ENCODE data around the gene LZTS3. TPM values are rescaled to one million over a fixed set of nuclear protein-coding genes. Genes with fewer than 3 reads are reported as not detected.

The LZTS3 gene
- total RNA-seq, 1 experiment from 2014 or later = 6.4 TPM

DNA sequence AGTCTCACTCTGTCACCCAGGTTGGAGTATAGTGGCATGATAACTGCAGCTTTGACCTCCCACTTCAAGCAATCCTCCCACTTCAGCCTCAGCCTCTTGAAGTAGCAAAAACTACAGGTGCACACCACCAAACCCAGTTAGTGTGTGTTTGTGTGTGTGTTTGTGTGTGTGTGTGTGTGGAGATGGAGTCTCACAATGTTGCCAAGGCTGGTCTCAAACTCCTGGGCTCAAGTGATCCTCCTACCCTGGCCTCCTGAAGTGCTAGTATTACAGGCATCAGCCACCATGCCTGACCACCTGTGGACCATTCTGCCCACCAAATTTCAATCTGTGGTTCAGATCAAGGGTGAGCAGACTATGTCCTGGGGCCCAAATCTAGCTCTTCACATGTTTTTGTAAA is 22.4 kb downstream of the LZTS3 start:
- Histone ChIP-seq H3K9me2 (replicated peaks; ENCODE audit: low read length) (no peaks in the 10 kb centered on the region), H4K20me1 (ENCODE audit: low read length) (peaks cover 46% of the 10 kb centered on the region), H3K4me1 (ENCODE audit: insufficient read depth, low read length) (no peaks in the 10 kb centered on the region), H3K79me2 (ENCODE audit: low read length) (peaks cover 93% of the 10 kb centered on the region), H3K9ac (ENCODE audit: low read length) (no peak overlapping the region), H3K27ac (ENCODE audit: low read length) (no peak overlapping the region), H2AFZ (ENCODE audit: low read length) (no peak overlapping the region), H3K27me3 (ENCODE audit: low read length) (no peaks in the 10 kb centered on the region), H3K4me2 (ENCODE audit: low read length) (no peak overlapping the region), H3F3A (ENCODE audit: low read length, unreplicated experiment) (no peaks in the 10 kb centered on the region), H3K4me3 (ENCODE audit: low read length) (no peak overlapping the region), H3K9me3 (ENCODE audit: low read length) (no peaks in the 10 kb centered on the region), H3K36me3 (ENCODE audit: low read depth, low read length) (peaks cover 59% of the 10 kb centered on the region)
- ChIA-PET POLR2A (ENCODE audit: unreplicated experiment) (no interaction called here), CTCF (no interaction called here)
- TF ChIP-seq, protein P1, sequence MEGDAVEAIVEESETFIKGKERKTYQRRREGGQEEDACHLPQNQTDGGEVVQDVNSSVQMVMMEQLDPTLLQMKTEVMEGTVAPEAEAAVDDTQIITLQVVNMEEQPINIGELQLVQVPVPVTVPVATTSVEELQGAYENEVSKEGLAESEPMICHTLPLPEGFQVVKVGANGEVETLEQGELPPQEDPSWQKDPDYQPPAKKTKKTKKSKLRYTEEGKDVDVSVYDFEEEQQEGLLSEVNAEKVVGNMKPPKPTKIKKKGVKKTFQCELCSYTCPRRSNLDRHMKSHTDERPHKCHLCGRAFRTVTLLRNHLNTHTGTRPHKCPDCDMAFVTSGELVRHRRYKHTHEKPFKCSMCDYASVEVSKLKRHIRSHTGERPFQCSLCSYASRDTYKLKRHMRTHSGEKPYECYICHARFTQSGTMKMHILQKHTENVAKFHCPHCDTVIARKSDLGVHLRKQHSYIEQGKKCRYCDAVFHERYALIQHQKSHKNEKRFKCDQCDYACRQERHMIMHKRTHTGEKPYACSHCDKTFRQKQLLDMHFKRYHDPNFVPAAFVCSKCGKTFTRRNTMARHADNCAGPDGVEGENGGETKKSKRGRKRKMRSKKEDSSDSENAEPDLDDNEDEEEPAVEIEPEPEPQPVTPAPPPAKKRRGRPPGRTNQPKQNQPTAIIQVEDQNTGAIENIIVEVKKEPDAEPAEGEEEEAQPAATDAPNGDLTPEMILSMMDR (conservative IDR thresholded peaks at IDR 0.05; ENCODE audit: low read depth, low read length) = no peak
- TF ChIP-seq EZH2 (IDR thresholded peaks at IDR 0.05; ENCODE audit: low read length, unreplicated experiment) = no peak
- TF ChIP-seq EZH2phosphoT487 (IDR thresholded peaks at IDR 0.05; ENCODE audit: borderline replicate concordance, low read length) = no peak
- no peak for ATAC-seq
- no TSS peak for BruUV-seq (replicated peaks)
- intact Hi-C loops (cut with micrococcal nuclease) = no loop called here
- no peak for DNase-seq

GRCh38 chr20:3146732-3147341 is 26.5 kb downstream of the LZTS3 start:
- no peak for ATAC-seq
- BruUV-seq (replicated peaks) = TSS peak; percentile 11
- Histone ChIP-seq H3K27ac (ENCODE audit: low read length) (no peak overlapping the region), H3F3A (ENCODE audit: low read length, unreplicated experiment) (no peaks in the 10 kb centered on the region), H3K9me3 (ENCODE audit: low read length) (no peaks in the 10 kb centered on the region), H3K4me1 (ENCODE audit: insufficient read depth, low read length) (no peaks in the 10 kb centered on the region), H2AFZ (ENCODE audit: low read length) (no peak overlapping the region), H3K4me3 (ENCODE audit: low read length) (no peak overlapping the region), H3K36me3 (ENCODE audit: low read depth, low read length) (peaks cover 39% of the 10 kb centered on the region), H3K79me2 (ENCODE audit: low read length) (peaks cover 64% of the 10 kb centered on the region), H4K20me1 (ENCODE audit: low read length) (peaks cover 37% of the 10 kb centered on the region), H3K4me2 (ENCODE audit: low read length) (no peak overlapping the region), H3K9me2 (replicated peaks; ENCODE audit: low read length) (no peaks in the 10 kb centered on the region), H3K27me3 (ENCODE audit: low read length) (no peaks in the 10 kb centered on the region), H3K9ac (ENCODE audit: low read length) (no peak overlapping the region)
- TF ChIP-seq, protein P1 (conservative IDR thresholded peaks at IDR 0.05; ENCODE audit: low read depth, low read length) = no peak
- TF ChIP-seq EZH2phosphoT487 (IDR thresholded peaks at IDR 0.05; ENCODE audit: borderline replicate concordance, low read length) = no peak
- TF ChIP-seq EZH2 (IDR thresholded peaks at IDR 0.05; ENCODE audit: low read length, unreplicated experiment) = no peak
- DNase-seq = no peak
- POLR2A ChIA-PET (ENCODE audit: unreplicated experiment) = no interaction called here
- intact Hi-C loops (cut with micrococcal nuclease) = no loop called here
- CTCF ChIA-PET = no interaction called here

- no peak overlapping the region for H3K27ac ChIP-seq (ENCODE audit: low read length)
- no peak for ATAC-seq
- no peaks in the 10 kb centered on the region for H3K4me1 ChIP-seq (ENCODE audit: insufficient read depth, low read length)
- H3K27me3 ChIP-seq (ENCODE audit: low read length) = no peaks in the 10 kb centered on the region
- no peaks in the 10 kb centered on the region for H3K9me2 ChIP-seq (replicated peaks; ENCODE audit: low read length)
- no peak overlapping the region for H3K9ac ChIP-seq (ENCODE audit: low read length)
- peaks cover 19% of the 10 kb centered on the region for H3K79me2 ChIP-seq (ENCODE audit: low read length)
- H3K4me3 ChIP-seq (ENCODE audit: low read length) = no peak overlapping the region
- no peak overlapping the region for H2AFZ ChIP-seq (ENCODE audit: low read length)
- DNase-seq = no peak
- BruUV-seq (replicated peaks) = no TSS peak
- 0 out of 2 replicates have a peak, but pooled peaks cover 3% of the 10 kb centered on the region for H4K20me1 ChIP-seq (ENCODE audit: low read length)
- CTCF ChIA-PET = no interaction called here
- no peaks in the 10 kb centered on the region for H3K9me3 ChIP-seq (ENCODE audit: low read length)
- H3K4me2 ChIP-seq (ENCODE audit: low read length) = no peak overlapping the region
- TF ChIP-seq EZH2phosphoT487 (IDR thresholded peaks at IDR 0.05; ENCODE audit: borderline replicate concordance, low read length) (no peak), EZH2 (IDR thresholded peaks at IDR 0.05; ENCODE audit: low read length, unreplicated experiment) (no peak)
- TF ChIP-seq, protein P1 (conservative IDR thresholded peaks at IDR 0.05; ENCODE audit: low read depth, low read length) = no peak
- 0 out of 2 replicates have a peak, but pooled peaks cover 3% of the 10 kb centered on the region for H3K36me3 ChIP-seq (ENCODE audit: low read depth, low read length)
- no peaks in the 10 kb centered on the region for H3F3A ChIP-seq (ENCODE audit: low read length, unreplicated experiment)
- POLR2A ChIA-PET (ENCODE audit: unreplicated experiment) = no interaction called here
- intact Hi-C loops (cut with micrococcal nuclease) = no loop called here
Measured at GRCh38 chr20:3141757-3142156, 31.6 kb downstream of the LZTS3 start.
